ENCODE measurements around the gene UMODL1.
"Not testable (repeated sequence)": the region's sequence is repeated elsewhere in the genome, so short reads cannot be mapped to it uniquely, and the experiment has no call there.

The UMODL1 gene

DNA sequence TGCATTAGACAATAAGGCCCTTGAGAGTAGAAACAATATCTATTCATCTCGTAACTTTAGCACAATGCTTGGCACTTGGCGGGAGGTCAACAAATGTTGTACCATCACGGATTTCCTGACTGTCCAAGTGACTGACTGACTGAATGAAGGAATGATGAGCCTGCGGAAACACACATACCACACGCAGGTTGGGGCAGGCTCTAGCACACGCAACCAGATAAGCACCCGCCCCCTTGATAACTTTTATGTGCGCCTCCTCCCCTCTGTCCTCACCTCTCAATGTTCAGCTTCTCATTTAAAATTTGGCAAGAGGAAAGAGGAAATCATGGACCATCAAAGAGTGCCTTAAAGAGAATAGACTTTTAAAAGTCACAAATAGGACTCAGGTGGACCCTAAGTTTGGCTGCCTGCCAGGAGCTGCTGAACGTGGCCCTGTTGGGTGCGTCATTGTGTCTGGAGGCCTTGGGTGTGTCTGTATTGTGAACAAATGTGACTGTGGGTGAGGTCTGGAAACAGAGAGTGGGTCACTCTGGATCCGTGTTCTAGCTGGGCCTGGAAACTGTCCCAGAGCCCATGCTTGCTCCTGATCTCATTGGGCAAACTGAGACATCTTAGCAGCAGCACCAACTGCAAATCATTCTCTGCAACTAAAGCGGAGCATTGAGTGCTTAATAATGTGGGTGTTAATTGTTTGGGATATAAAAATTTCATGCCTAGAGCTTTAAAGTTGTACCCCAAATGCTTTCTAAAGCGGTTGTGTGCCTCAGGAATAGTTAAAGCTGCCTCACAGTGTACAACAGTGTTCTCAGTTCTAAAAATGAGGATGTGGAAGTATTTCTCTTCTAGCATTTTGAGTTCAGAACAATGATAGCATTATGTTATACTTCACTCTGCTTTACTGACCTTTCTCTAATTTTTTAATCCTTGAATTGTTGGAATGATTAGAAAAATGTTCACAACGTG is 100.3 kb downstream of the UMODL1 start:
- no peak overlapping the region for H3K4me3 ChIP-seq (ENCODE audit: low read depth, low read length)
- TF ChIP-seq, protein P1, sequence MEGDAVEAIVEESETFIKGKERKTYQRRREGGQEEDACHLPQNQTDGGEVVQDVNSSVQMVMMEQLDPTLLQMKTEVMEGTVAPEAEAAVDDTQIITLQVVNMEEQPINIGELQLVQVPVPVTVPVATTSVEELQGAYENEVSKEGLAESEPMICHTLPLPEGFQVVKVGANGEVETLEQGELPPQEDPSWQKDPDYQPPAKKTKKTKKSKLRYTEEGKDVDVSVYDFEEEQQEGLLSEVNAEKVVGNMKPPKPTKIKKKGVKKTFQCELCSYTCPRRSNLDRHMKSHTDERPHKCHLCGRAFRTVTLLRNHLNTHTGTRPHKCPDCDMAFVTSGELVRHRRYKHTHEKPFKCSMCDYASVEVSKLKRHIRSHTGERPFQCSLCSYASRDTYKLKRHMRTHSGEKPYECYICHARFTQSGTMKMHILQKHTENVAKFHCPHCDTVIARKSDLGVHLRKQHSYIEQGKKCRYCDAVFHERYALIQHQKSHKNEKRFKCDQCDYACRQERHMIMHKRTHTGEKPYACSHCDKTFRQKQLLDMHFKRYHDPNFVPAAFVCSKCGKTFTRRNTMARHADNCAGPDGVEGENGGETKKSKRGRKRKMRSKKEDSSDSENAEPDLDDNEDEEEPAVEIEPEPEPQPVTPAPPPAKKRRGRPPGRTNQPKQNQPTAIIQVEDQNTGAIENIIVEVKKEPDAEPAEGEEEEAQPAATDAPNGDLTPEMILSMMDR (IDR thresholded peaks at IDR 0.05; ENCODE audit: insufficient read depth, low read length, missing control alignments), result no peak
- DNase-seq (ENCODE audit: low read depth, low spot score), result no peak
- ChIA-PET CTCF (no interaction called here), POLR2A (no interaction called here)

DNA sequence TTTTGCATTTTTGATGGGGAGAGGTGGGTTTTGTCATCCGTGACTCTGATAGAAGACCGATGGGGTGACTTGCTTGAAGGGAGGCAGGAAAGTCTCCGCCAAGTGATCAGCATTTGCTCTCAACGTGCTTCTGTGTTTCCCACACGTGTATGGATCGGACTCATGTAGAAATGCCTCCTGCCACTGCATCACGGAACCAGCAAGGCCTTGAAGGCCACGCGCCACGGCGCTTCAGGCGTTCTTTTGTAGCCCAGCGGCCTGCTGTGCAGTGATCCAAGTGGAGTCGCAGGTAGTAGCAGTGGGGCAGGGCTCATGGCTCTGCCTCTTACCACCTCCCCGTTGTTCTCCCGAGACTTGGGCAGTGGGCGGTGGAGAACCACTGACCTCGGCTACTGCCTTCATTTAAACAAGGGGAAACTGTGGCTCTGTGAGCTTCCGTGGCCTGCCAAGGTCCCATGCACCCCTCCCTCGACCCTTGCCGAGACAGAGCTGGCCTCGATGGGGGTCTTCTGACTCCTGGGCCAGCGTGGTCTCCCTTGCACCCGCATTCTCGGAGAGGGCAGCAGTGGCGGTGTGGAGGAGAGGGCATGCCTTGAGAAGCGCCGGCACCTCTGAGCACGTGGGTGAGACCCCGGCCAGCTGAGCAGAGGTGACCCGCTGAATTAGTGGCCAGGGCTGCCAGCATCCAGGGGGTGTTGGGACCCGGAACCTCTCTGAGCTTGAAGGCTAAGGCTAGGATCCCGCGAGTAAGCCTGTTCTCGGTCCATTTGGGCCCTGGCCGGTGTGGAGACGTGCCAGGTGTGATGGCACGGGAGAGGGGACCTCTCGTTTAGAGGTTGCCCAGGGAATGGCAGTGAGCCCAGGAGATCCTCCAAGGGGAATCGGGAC is 101.7 kb downstream of the UMODL1 start:
- DNase-seq (ENCODE audit: low read depth, low spot score), result no peak
- ChIA-PET POLR2A (no interaction called here), CTCF (no interaction called here)
- TF ChIP-seq, protein P1 (IDR thresholded peaks at IDR 0.05; ENCODE audit: insufficient read depth, low read length, missing control alignments), result no peak
- H3K4me3 ChIP-seq (ENCODE audit: low read depth, low read length), result no peak overlapping the region

DNA sequence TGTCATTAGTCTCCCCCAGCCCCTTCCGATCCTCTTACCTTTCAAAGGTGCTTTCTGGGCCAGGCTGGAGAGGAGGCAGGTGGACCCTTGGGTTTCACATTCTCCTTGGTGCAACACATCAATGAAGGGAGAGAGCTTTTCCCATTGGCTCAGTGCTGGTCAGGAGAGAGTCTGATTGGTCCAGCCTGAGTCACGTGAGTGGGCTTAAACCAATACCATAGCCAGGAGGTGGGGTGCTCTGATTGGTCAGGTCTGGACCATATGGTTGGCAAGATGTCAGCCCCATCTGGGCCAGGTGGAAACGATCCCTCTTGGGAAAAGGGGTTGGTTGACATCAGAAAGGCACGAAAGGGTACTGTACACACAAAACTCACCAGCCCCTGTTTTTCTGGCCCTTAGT is 103.1 kb downstream of the UMODL1 start:
- TF ChIP-seq, protein P1 (IDR thresholded peaks at IDR 0.05; ENCODE audit: insufficient read depth, low read length, missing control alignments), result no peak
- ChIA-PET POLR2A (no interaction called here), CTCF (no interaction called here)
- no peak overlapping the region for H3K4me3 ChIP-seq (ENCODE audit: low read depth, low read length)
- no peak for DNase-seq (ENCODE audit: low read depth, low spot score)

DNA sequence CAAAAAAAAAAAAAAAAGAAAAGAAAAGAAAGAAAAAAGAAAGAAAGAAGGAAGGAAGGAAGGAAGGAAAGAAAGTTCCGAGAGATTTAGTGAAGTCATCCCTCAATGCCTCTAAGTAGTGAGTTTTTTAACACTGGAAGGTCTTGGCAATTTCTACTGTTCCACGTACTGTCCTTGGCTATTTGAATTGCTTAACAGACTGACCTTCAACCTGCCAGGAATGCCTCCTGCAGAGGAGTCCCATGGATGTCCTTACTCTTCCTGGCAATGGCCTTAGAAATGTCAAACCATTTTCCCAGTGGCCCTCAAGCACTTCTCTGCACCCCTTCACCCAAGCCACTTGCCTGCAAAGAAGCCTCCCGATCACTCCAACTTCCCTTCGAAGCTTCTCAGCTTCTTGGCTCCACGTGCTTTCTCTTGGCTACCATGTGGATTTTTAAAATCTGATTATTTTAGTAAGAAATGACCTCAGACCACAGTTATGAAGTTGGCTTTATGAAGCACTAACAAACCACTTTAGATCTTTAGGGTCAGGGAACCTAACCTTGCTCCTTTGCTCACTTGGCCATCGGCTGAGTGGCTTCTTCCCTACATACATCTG is 104.1 kb downstream of the UMODL1 start:
- ChIA-PET POLR2A (no interaction called here), CTCF (no interaction called here)
- TF ChIP-seq, protein P1 (IDR thresholded peaks at IDR 0.05; ENCODE audit: insufficient read depth, low read length, missing control alignments), result no peak
- no peak overlapping the region for H3K4me3 ChIP-seq (ENCODE audit: low read depth, low read length)
- DNase-seq (ENCODE audit: low read depth, low spot score), result no peak

DNA sequence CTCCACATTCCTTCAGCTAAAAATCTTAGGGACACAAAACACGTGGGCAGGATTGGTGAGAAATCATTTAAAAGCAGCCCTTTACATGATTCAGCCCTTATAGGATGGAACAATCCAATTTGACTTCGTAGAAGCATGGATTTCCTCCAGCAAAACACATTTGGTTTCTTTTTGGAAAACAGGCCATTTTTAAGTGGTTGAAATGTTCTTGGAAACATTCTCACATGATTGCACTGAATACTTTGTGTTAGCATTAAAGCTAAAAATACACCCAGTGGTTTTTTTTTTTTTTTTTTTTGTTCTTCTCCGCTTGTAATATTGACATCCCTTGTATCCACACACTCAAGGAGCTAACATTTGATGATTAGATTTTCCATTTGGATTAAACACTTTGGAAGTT is 105.7 kb downstream of the UMODL1 start:
- H3K4me3 ChIP-seq (ENCODE audit: low read depth, low read length), result no peak overlapping the region
- no peak for DNase-seq (ENCODE audit: low read depth, low spot score)
- ChIA-PET POLR2A (no interaction called here), CTCF (no interaction called here)
- TF ChIP-seq, protein P1 (IDR thresholded peaks at IDR 0.05; ENCODE audit: insufficient read depth, low read length, missing control alignments), result no peak

DNA sequence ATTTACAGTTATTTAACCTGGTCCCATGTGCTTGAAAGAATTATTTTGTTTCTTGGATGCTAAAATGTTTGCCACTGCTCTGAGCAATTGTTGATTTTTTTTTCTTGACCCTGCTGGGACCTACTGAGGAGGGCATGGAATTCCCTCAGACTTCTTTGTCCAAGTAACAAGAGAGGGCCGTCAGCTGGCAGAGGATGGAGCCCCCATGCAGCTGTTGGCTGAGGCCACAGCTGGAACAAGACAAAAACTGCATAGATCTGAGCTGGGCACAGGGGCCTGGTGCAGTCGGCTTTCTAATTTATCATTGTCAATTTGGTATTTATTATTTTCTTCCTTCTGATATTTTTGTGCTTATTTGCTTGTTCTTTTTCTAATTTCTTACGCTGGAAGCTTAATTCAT is 108.2 kb downstream of the UMODL1 start:
- ChIA-PET POLR2A (no interaction called here), CTCF (no interaction called here)
- DNase-seq (ENCODE audit: low read depth, low spot score), result no peak
- TF ChIP-seq, protein P1 (IDR thresholded peaks at IDR 0.05; ENCODE audit: insufficient read depth, low read length, missing control alignments), result no peak
- H3K4me3 ChIP-seq (ENCODE audit: low read depth, low read length), result no peak overlapping the region

DNA sequence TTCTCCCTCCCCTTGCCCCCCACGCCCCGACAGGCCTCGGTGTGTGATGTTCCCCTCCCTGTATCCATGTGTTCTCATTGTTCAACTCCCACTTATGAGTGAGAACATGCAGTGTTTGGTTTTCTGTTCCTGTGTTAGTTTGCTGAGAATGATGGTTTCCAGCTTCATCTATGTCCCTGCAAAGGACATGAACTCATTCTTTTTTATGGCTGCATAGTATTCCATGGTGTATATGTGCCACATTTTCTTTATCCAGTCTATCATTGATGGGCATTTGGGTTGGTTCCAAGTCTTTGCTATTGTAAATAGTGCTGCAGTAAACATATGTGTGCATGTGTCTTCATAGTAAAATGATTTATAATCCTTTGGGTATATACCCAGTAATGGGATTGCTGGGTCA is 108.9 kb downstream of the UMODL1 start:
- DNase-seq (ENCODE audit: low read depth, low spot score); POLR2A ChIA-PET; CTCF ChIA-PET; H3K4me3 ChIP-seq (ENCODE audit: low read depth, low read length): not testable (repeated sequence)

Measured in AG04449 (cell line).